ENCODE data around the gene N4BP2.

N4BP2 gene

DNA sequence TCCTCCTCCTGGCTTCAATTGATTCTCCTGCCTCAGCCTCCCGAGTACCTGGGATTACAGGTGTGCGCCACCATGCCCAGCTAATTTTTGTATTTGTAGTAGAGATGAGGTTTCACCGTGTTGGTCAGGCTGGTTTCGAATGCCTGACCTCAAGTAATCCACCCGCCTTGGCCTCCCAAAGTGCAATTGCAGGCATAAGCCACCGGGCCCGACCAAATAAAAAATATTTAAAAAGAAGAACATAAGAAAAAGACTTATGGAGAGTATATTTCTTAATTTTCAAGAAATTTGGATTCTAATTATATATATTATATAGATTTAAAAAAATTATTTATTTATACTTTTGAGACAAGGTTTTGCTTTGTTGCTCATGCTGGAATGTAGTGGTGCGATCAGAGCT is 29.8 kb downstream of the N4BP2 start:
- TF ChIP-seq YY1 (IDR thresholded peaks at IDR 0.05; ENCODE audit: low read depth) (no peak), RAD21 (IDR thresholded peaks at IDR 0.05; ENCODE audit: low read depth) (no peak)

DNA sequence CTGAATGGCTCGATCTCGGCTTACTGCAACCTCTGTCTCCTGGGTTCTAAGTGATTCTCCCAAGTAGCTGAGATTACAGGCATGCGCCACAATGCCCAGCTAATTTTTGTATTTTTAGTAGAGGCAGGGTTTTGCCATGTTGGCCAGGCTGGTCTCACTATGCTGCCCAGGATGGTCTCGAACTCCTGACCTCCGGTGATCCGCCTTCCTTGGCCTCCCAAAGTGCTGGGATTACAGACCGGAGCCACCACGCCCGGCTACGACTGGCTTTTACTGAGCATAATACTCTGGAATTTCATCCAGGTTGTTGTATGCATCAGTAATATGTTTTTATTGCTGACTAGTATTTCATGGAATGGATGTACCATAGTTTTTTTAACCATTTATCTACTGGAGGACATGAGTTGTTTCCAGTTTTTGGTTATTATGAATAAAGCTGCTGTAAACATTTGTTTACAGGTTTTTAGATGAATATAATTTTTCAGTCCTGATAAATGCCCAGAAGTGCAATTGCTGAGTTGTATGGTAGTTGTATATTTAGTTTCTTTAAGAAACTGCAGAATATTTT is 31.2 kb downstream of the N4BP2 start:
- no peak for TF ChIP-seq CREB1 (IDR thresholded peaks at IDR 0.05; ENCODE audit: low read depth)
- no peak for TF ChIP-seq EGR1 (IDR thresholded peaks at IDR 0.05)
- TF ChIP-seq REST (IDR thresholded peaks at IDR 0.05; ENCODE audit: low read depth) = no peak

GRCh38 chr4:40099010-40099409 is 42.4 kb downstream of the N4BP2 start:
- TF ChIP-seq RAD21 (IDR thresholded peaks at IDR 0.05; ENCODE audit: low read depth) (no peak), CEBPB (IDR thresholded peaks at IDR 0.05) (no peak), REST (IDR thresholded peaks at IDR 0.05; ENCODE audit: low read depth) (no peak), YY1 (IDR thresholded peaks at IDR 0.05; ENCODE audit: low read depth) (no peak), TCF12 (IDR thresholded peaks at IDR 0.05; ENCODE audit: low read depth) (no peak), NFIC (IDR thresholded peaks at IDR 0.05) (no peak), ZBTB7A (IDR thresholded peaks at IDR 0.05; ENCODE audit: low read depth) (no peak), TEAD4 (IDR thresholded peaks at IDR 0.05) (no peak), CREB1 (IDR thresholded peaks at IDR 0.05; ENCODE audit: low read depth) (no peak), FOXM1 (IDR thresholded peaks at IDR 0.05; ENCODE audit: borderline replicate concordance, low read depth) (no peak), EP300 (IDR thresholded peaks at IDR 0.05; ENCODE audit: borderline replicate concordance) (no peak), TAF1 (IDR thresholded peaks at IDR 0.05; ENCODE audit: low read depth) (no peak), MAX (IDR thresholded peaks at IDR 0.05) (no peak), EGR1 (IDR thresholded peaks at IDR 0.05) (no peak)
- TF ChIP-seq, protein P1, sequence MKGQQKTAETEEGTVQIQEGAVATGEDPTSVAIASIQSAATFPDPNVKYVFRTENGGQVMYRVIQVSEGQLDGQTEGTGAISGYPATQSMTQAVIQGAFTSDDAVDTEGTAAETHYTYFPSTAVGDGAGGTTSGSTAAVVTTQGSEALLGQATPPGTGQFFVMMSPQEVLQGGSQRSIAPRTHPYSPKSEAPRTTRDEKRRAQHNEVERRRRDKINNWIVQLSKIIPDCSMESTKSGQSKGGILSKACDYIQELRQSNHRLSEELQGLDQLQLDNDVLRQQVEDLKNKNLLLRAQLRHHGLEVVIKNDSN (IDR thresholded peaks at IDR 0.05) = no peak

DNA sequence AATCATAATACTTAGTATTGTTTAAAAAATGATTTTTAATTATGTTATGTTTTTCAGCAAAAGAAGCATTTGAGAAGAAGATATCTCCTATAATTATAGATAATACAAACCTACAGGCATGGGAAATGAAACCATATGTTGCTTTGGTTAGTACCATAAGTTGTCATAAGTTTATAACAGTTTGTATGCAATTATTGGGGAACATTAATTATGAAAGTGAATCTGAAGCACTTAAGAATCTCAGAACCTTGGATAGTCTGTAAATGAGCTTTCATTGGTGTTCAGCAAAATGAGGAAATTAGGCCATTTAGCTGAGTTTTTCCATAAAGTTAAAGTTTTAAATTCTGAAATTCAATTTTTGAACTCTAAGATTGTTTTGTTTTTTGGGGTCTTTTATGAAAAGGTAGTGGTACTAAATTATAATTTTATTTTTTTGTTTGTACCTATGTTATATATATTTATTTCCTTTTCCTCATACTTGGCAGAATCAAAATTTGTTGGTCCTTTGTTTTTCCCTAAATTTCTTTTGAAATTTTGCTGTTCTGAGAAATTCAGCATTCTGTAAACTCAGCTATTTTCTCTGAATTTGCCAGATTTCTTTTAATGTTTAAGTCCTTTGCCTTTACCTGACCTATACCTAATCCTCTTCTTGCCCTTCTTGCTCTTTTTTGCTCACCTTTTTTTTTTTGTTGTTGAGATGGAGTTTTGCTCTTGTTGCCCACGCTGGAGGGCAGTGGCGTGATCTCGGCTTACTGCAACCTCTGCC is 55.6 kb downstream of the N4BP2 start:
- TF ChIP-seq EGR1 (IDR thresholded peaks at IDR 0.05) (no peak), REST (IDR thresholded peaks at IDR 0.05; ENCODE audit: low read depth) (no peak), YY1 (IDR thresholded peaks at IDR 0.05; ENCODE audit: low read depth) (no peak), ZBTB7A (IDR thresholded peaks at IDR 0.05; ENCODE audit: low read depth) (no peak), TCF12 (IDR thresholded peaks at IDR 0.05; ENCODE audit: low read depth) (no peak), TEAD4 (IDR thresholded peaks at IDR 0.05) (no peak), CEBPB (IDR thresholded peaks at IDR 0.05) (no peak), TAF1 (IDR thresholded peaks at IDR 0.05; ENCODE audit: low read depth) (no peak), EP300 (IDR thresholded peaks at IDR 0.05; ENCODE audit: borderline replicate concordance) (no peak), CREB1 (IDR thresholded peaks at IDR 0.05; ENCODE audit: low read depth) (no peak)

- TF ChIP-seq RAD21 (IDR thresholded peaks at IDR 0.05; ENCODE audit: low read depth) (no peak), EP300 (IDR thresholded peaks at IDR 0.05; ENCODE audit: borderline replicate concordance) (no peak), CEBPB (IDR thresholded peaks at IDR 0.05) (no peak)
Observed at GRCh38 chr4:40114206-40114605, 57.6 kb downstream of the N4BP2 start.

Measured in Ishikawa (cell line).